ENCODE results near the gene KLLN.
"Not testable (repeated sequence)": the region's sequence is repeated elsewhere in the genome, so short reads cannot be mapped to it uniquely, and the experiment has no call there.

The KLLN gene, protein sequence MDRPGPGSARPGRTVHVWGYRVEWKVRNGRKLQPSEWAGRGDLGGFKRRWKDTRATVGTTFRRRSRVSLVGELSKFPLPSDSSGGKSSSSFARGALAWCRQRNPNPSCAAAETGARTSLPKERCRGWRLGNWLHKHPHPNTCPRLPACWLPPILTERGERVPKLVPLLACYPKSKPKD

DNA sequence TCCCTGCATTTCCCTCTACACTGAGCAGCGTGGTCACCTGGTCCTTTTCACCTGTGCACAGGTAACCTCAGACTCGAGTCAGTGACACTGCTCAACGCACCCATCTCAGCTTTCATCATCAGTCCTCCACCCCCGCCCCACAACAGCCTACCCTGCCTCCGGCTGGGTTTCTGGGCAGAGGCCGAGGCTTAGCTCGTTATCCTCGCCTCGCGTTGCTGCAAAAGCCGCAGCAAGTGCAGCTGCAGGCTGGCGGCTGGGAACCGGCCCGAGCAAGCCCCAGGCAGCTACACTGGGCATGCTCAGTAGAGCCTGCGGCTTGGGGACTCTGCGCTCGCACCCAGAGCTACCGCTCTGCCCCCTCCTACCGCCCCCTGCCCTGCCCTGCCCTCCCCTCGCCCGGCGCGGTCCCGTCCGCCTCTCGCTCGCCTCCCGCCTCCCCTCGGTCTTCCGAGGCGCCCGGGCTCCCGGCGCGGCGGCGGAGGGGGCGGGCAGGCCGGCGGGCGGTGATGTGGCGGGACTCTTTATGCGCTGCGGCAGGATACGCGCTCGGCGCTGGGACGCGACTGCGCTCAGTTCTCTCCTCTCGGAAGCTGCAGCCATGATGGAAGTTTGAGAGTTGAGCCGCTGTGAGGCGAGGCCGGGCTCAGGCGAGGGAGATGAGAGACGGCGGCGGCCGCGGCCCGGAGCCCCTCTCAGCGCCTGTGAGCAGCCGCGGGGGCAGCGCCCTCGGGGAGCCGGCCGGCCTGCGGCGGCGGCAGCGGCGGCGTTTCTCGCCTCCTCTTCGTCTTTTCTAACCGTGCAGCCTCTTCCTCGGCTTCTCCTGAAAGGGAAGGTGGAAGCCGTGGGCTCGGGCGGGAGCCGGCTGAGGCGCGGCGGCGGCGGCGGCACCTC, at the start of gene KLLN, which contains the start of gene PTEN:
KLLN (minus strand) TSS at position 481 of the 891 bp plus-strand sequence. CDS start 1,046 bp downstream, outside the sequence.
PTEN (plus strand) TSS at position 573 of the 891 bp plus-strand sequence. CDS start 845 bp downstream, outside the sequence.
- peak; percentile 87 for DNase-seq

DNA sequence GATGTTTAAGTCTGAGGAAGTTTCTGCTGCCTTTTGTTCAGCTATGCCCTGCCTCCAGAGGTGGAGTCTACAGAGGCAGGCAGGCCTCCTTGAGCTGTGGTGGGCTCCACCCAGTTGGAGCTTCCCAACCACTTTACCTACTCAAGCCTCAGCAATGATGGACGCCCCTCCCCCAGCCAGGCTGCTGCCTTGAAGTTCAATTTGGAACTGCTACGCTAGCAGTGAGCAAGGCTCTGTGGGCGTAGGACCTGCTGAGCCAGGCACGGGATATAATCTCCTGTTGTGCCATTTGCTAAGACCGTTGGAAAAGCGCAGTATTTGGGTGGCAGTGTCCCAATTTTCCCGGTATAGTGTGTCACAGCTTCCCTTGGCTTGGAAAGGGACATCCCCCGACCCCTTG, 40.1 kb upstream of the KLLN start:
- DNase-seq: not testable (repeated sequence)

DNA sequence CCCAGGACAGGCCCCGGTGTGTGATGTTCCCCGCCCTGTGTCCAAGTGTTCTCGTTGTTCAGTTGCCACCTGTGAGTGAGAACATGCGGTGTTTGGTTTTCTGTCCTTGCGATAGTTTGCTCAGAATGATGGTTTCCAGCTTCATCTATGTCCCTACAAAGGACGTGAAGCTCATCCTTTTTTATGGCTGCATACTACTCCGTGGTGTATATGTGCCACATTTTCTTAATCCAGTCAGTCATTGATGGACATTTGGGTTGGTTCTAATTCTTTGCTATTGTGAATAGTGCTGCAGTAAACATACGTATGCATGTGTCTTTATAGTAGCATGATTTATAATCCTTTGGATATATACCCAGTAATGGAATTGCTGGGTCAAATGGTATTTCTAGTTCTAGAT, 34.6 kb upstream of the KLLN start:
- DNase-seq: not testable (repeated sequence)

DNA sequence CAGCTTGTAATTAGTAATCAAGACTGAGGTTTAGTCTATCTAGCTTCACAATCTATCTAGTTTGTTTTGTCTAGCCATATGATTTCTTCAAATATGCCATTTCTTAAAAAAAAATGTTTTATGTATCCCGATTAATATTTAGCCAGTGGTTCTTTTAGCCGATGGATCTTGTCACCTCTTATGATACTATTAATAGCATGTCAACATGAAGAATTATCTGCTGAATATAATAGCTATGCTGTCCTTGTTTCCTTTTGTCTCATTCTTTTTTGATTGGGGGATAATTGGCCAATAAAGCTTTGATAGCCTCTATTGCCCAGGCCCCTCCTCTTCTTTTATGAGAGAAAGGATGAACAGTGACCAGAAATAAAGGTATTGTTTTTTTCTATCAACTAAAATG, 32.9 kb upstream of the KLLN start:
- no peak for DNase-seq

DNA sequence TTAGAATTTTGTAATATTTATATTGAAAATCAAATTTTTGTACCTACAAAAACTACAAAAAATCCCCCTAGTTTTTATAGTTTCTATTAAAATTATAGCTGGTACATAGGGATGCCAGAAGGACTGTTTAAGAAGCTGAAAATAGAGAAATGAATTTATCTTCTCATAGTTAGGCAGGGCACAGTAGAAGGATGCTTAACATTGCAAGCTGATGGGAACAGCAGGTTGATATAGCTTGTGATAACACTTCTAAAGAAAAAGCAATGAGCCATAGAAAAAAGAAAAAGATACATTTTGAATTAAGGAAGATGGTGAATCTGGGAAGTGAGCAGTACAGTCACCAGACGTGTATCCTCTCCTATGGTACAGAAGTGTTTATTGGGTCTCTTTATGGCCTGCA, 32.1 kb upstream of the KLLN start:
- DNase-seq: no peak

DNA sequence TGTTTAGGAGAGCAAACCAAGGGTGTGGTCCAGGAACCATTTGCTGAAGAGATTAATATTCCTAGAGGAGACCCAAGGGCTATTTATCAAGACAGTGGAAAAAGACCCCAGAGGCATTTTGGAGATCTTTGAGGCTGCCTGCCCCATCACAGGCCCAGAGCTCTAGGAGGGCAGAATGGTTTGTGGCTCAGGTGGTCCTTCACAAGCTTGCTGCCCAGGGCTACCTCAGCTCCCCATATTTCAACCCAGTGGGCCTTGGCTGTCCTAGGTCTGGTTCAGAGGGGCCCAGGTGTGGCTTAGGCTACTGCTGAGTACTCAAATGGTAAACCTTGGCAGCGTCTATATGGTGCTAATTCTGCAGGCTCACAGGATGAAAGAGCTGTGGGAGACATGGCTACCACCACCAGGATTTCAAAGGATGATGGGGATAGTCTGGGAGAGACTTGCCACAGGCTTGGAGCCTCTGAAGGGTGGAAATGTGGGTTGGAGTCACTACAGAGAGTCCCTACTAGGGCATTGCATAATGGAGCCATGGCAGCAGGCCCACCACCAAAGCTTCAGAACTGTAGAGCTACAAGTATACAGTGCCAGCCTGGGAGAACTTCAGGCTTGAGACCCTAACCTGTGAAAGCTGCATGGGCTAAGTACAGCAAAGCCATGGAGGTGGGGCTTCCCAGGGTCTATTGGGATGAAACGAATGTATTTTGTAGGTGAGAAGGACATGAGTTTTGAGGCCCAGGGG, 24.4 kb upstream of the KLLN start:
- no peak for DNase-seq

DNA sequence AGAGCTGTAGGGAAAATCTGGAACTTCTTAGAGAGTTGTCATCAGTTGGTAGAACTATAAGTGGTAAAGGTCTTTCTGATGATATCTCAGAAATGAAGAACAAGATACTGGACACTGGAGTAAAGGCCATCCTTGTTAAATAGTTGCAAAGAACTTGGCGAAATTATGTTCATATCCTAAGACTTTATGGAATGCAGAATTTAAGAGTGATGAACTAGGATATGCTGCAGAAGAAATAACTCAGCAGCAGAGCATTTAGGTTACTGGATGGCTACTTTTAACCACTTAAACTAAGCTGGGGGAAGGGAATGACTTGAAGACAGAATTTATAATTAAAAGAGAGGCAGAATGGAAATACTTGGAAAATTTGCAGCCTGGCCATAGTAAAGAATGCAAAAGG, 23.8 kb upstream of the KLLN start:
- no peak for DNase-seq

DNA sequence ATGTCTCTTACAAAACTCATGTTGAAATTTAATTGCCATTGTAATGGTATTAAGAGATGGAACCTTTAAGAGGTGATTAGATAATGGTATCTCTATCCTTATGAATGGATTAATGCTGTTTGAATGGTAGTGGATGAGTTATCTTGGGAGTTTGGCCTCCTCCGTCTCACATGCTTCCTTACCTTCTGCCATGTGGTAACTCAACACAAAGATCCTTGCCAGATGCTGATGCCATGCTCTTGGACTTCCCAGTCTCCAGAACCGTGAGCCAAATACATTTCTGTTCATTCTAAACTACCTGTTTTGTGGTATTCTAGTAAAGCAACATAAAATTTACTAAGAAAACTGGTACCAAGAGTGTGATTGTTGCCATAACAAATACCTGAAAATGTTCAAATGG, 23.3 kb upstream of the KLLN start:
- DNase-seq: no peak

DNA sequence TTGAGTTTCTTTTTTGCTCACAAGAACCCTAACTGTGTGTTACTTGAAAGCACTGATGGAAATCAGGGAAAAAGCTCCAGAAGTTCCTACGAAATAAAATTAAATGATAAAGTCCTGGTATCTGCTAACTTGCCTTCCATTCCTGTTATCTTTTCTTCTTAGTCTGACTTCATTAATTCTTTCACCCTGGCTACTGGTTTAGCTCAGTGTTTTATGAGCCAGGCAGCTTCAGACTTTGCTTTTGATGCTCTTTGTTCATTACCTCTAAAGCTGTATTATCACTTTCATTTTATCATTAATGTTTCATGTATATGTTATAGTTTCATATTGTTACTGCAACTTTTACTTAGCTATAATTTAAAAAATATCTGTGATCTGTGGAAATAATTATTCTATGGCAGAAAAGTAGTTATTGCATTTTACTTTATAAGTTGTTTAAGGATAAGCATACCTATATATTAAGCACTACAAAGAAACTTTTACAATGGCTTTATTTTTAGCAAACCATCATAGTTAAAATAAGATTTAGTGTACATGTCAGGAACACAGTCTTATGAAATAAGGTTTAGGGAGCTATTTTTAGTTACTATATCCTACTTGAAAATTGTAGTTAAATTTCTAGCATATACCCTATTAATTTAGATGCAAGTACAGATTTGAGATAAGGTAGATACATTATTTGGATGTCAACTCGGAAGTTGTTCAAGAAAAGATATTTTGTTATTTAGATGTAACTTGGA, 19.4 kb upstream of the KLLN start:
- no peak for DNase-seq

DNA sequence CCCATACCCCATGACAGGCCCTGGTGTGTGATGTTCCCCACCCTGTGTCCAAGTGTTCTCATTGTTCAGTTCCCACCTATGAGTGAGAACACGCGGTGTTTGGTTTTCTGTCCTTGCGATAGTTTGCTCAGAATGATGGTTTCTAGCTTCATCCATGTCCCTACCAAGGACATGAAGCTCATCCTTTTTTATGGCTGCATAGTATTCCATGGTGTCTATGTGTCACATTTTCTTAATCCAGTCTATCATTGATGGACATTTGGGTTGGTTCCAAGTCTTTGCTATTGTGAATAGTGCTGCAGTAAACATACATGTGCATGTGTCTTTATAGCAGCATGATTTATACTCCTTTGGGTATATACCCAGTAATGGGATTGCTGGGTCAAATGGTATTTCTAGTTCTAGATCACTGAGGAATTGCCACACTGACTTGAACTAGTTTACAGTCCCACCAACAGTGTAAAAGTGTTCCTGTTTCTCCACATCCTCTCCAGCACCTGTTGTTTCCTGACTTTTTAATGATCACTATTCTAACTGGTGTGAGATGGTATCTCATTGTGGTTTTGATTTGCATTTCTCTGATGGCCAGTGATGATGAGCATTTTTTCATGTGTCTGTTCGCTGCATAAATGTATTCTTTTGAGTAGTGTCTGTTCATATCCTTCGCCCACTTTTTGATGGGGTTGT, 18.2 kb upstream of the KLLN start:
- DNase-seq: not testable (repeated sequence)

DNA sequence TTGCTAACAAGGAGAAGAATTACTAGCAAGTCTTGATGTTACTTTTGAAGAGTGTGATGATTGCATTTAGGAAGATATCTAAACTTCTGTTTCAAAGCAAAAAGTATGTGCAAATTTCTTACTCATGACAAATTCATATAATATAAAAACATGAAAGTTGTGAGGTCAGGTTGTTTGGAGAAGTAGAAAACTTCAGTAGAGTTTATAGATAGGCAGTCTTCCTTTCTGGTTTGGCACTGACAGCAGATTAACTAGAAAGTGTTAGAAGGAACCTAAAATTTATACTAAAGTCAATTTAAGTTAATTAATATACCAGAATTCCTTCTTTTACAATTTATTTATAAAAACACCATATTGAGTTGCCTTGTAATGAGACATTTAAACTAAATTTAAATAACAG, 17.0 kb upstream of the KLLN start:
- DNase-seq: no peak

DNA sequence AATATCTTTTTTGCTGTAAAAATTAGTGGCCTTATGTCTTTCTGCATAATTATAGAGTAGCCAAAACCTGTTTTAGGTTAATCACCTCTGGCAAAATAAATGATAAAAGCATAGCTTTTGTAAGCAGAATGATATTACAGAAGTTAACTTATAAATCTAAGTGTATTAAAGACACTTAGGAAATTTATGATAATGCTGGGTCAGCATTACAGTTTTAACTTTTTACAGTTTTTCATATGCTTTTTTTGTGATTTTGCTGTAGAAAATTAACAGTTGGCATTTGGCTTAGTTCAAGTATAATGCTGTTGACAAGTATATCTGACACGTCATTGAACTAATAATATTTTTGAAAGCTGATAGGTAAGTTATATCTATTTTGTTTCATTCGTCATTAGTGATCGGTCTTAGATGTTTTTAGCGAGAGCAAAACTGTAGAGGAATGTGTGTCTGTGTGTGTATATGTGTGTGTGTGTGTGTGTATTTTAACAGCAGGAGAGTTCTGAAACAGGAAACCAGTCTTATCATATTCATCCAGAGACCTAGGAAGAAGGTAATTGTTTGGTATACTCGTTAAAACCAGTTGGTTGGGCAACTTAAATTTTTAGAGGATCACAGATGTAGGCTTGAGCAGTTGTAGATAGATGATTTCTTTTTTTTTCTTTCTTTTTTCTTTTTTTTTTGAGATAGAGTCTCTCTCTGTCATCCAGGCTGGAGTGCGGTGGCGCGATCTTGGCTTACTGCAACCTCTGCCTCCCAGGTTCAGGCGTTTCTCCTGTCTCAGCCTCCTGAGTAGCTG, 15.5 kb upstream of the KLLN start:
- no peak for DNase-seq

DNA sequence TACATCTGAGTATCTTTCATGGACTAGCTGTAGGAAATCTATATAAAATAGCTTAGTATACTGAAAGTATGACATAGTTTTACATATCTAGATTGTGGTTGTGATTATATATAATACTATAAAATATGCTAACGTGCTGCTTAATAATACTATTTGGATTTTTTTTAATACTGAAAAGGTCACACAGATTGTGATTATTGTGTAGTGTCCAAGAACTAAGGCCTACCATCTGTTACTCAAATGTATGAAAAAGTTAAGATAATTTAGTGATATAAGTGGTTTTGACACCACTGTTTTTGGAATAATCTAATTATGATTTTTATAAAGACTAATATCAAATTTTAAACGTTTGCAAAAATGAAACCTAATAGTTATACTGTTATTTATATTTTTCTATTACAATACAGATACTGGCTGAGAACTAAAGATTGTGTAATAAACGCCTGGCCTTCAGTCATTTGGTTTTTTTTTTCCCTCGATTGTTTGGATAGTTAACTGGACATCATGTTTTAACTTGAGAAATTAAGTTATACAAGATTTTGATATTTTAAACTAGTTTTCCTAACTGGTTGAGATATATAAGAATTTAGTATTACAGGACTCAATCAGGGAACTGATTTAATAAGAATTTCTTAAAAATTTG, 12.7 kb upstream of the KLLN start:
- DNase-seq: no peak

DNA sequence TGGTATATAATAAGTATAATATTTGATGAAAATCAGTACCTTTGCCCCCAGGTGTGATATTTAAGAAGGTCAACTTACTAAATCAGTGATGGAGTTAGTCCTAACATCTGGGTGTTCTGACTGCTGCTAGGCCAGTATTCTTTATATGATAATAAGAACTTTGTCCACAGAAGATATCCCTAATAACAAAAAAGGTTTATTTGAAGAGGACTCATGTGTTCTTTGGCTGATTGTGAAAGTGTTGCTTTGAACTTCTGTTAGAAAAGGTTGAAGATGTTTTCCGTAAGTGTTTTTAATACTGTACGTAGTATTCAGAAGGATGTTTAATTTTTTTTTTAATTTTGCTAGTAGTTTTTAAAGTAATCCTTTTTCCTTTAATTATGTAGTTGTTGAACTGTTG, 10.3 kb upstream of the KLLN start:
- DNase-seq: no peak

DNA sequence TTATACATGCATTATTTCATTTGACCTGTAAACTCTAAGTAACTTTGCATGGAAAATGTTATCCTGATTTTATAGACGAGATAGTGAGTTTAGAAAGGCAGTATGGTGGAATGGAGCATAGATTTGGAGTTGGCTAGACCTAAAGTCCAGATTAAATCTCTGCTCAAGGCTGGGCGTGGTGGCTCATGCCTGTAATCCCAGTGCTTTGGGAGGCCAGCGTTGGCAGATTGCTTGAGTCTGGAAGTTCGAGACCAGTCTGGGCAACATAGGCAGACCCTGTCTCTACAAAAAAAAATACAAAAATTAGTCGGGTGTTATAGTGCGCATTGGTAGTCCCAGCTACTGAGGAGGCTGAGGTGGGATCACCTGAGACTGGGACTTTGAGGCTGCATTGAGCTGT, 9.5 kb upstream of the KLLN start:
- DNase-seq: no peak

DNA sequence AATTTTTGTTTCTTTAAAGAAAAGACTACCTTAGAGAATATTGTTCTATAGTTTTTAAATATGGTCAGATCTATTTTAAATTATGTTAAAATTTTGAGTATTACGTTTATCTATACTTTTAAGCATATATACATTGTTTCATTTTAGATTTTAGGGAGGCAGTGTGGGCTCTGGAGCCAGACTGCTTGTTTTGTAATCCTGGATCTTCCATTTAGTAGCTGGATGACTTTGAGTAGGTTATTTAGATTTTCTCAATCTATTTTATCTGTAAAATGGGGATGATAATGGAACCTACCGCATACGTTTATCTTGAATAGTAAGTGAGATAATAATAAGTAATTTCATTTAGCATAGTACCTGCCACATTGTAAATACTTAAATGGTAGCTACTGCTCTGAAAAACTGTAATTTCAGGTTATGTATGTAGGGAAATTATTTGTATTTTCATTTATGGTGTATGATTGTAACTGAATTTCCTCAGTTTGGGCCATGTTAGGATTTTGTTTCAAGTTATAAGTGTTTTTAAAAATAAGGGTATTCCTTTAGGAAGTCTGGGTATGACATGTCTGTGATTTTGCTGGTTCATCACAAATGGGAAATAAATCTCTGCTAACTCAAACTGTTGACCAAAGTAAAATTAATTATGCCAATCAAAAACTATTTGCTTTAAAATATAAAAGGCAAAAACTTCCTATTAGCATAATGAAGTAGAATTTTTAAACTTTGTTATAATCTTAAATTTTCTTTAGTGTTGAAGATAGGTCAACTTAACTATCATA, 6.6 kb upstream of the KLLN start:
- no peak for DNase-seq

DNA sequence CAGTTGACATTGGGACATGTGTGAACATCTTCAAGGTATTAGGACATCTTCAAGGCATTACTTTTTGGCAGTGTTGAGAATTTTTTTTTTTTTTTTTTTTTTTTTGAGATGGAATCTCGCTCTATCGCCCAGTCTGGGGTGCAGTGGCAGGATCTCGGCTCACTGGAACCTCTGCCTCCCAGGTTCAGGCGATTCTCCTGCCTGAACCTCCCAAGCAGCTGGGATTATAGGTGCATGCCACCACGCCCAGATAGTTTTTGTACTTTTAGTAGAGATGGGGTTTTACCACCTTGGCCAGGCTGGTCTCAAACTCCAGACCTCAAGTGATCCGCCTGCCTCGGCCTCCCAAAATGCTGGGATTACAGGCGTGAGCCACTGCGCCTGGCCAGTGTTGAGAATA, 5.8 kb upstream of the KLLN start:
- DNase-seq: not testable (repeated sequence)

DNA sequence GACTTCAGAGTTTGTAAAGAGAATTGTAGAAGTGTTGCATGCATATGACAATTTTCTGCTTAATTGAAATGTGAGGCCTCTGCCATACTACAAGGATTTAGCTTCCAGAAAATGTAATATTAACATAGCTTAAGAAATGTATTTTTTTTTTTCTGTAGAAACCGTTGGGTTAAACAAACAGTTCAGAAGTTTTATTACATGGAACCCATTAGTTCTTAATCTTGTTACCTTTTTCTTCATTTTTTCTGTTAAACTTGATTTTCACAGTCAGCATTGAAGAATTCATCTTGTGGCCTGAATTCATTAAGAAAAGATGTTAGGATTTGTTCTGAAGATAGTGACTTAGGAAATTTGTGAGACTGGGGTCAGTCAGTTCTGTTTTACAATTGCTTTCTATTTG, 4.9 kb upstream of the KLLN start:
- DNase-seq: no peak

DNA sequence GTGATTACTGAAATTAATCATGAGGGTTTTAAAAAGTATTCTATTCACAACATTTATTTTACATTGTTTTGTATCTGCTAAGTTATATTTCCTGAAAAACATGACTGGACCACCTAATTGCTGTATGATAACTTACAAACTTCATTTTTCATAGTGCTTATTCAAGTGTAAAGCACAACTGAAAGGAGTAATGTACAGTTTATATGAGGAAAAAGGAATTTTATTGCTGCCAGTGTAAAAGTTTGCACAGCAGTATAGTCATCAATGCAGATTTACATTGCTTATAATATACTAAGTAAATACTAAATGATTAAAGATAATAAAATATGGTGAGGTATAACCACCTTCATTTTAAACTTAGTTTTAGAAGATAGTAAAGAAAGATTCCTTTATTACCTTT, 4.1 kb upstream of the KLLN start:
- DNase-seq: no peak

DNA sequence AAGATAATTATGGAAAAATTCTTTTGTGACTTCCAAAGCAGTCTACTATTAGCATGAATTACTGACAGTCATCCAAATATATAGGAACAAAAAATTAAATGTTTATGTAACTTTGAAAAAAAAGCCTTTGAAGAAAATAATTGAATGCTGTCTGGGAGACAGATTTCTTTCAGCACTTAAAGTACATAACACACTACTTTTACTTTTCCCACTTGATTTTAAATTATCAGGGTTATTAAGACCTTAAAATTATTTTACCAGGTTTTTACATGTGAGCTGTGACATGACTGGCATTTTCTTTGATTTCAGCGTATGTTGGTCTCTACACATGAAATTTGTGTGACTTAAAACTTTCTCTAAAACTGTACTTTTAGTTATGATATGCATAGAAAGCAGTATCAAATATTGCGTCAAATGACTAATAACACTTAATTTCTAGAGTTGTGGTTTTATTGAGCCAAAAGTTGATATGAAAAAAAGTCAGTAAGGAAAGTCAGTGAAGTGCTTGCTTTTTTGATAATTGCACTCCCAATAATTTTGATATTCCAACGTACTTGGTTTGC, 3.2 kb upstream of the KLLN start:
- DNase-seq: no peak
